ENCODE data around the gene HMG20B. TPM values are rescaled to one million over a fixed set of nuclear protein-coding genes. Genes with fewer than 3 reads are reported as not detected.

The HMG20B gene
- total RNA-seq, 1 experiment from 2014 or later, result 115 TPM

DNA sequence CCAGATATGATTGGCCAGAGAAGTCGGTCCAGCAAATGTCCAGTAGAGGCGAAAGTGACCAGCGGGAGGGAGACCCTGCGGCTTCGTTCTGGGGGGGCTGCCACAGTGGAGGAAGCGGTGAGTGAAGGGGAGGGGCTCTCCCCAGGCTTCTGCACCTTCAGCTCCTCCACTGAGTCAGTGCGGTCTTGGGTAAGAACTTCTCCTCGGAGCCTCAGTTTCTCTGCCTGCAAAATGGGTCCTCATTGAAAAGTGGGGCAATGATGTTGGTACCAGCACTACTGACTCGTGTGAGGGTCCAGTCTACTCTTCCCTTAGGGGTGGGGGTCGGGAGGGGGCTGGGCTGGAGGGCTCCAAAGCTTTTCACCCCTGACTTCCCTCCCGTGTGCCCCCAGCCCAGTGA lies 16.7 kb downstream of the HMG20B start:
- BruUV-seq (replicated peaks), result no TSS peak
- Histone ChIP-seq H3K79me2 (ENCODE audit: low read depth) (no peaks in the 10 kb centered on the region), H3F3A (ENCODE audit: insufficient read depth, low read depth) (peaks cover 3% of the 10 kb centered on the region; the same call in 1 of the 2 replicates), H3K27me3 (ENCODE audit: insufficient read depth, low read depth) (peaks cover 11% of the 10 kb centered on the region; the same call in 1 of the 2 replicates), H3K9me3 (ENCODE audit: insufficient read depth, low read depth) (no peaks in the 10 kb centered on the region), H3K27ac (no peak overlapping the region), H3K4me2 (no peak overlapping the region), H3K4me3 (no peak overlapping the region), H3K9me2 (ENCODE audit: insufficient read depth) (no peaks in the 10 kb centered on the region), H2AFZ (no peak overlapping the region), H4K20me1 (ENCODE audit: insufficient read depth) (no peaks in the 10 kb centered on the region), H3K36me3 (ENCODE audit: low read depth) (no peaks in the 10 kb centered on the region), H3K4me1 (replicated peaks; ENCODE audit: insufficient read depth) (no peaks in the 10 kb centered on the region)
- ChIA-PET CTCF (no interaction called here), POLR2A (ENCODE audit: unreplicated experiment) (no interaction called here)
- DNase-seq, result no peak
- no peak for TF ChIP-seq CTCF (conservative IDR thresholded peaks at IDR 0.05)
- TF ChIP-seq EZH2 (IDR thresholded peaks at IDR 0.05; ENCODE audit: low read depth), result no peak
- intact Hi-C loops (cut with micrococcal nuclease; ENCODE audit: unreplicated experiment), result no loop called here

GRCh38 chr19:3589949-3590348 lies 17.2 kb downstream of the HMG20B start:
- BruUV-seq (replicated peaks), result no TSS peak
- no peak overlapping the region for H3K27ac ChIP-seq
- H3F3A ChIP-seq (ENCODE audit: insufficient read depth, low read depth), result peaks cover 3% of the 10 kb centered on the region; the same call in 1 of the 2 replicates
- TF ChIP-seq CTCF (conservative IDR thresholded peaks at IDR 0.05) (no peak), EZH2 (IDR thresholded peaks at IDR 0.05; ENCODE audit: low read depth) (no peak)
- no peaks in the 10 kb centered on the region for H4K20me1 ChIP-seq (ENCODE audit: insufficient read depth)
- no peaks in the 10 kb centered on the region for H3K4me1 ChIP-seq (replicated peaks; ENCODE audit: insufficient read depth)
- no peaks in the 10 kb centered on the region for H3K9me2 ChIP-seq (ENCODE audit: insufficient read depth)
- no peak overlapping the region for H3K4me2 ChIP-seq
- ChIA-PET POLR2A (ENCODE audit: unreplicated experiment) (no interaction called here), CTCF (no interaction called here)
- no peak overlapping the region for H3K4me3 ChIP-seq
- peaks cover 13% of the 10 kb centered on the region; the same call in 1 of the 2 replicates for H3K27me3 ChIP-seq (ENCODE audit: insufficient read depth, low read depth)
- intact Hi-C loops (cut with micrococcal nuclease; ENCODE audit: unreplicated experiment), result no loop called here
- H3K36me3 ChIP-seq (ENCODE audit: low read depth), result no peaks in the 10 kb centered on the region
- DNase-seq, result no peak
- H3K9me3 ChIP-seq (ENCODE audit: insufficient read depth, low read depth), result no peaks in the 10 kb centered on the region
- no peak overlapping the region for H2AFZ ChIP-seq
- H3K79me2 ChIP-seq (ENCODE audit: low read depth), result no peaks in the 10 kb centered on the region

GRCh38 chr19:3590991-3591659 lies 18.4 kb downstream of the HMG20B start:
- BruUV-seq (replicated peaks), result no TSS peak
- ChIA-PET POLR2A (ENCODE audit: unreplicated experiment) (no interaction called here), CTCF (interaction anchor here (0.6 kb wide), 1 partner anchor 362 kb away, joined by 3 read pairs; no protein-coding TSS in a partner anchor)
- intact Hi-C loops (cut with micrococcal nuclease; ENCODE audit: unreplicated experiment), result no loop called here
- peaks cover 13% of the 10 kb centered on the region; the same call in 1 of the 2 replicates for H3K27me3 ChIP-seq (ENCODE audit: insufficient read depth, low read depth)
- no peaks in the 10 kb centered on the region for H3K36me3 ChIP-seq (ENCODE audit: low read depth)
- H3K79me2 ChIP-seq (ENCODE audit: low read depth), result no peaks in the 10 kb centered on the region
- no peaks in the 10 kb centered on the region for H4K20me1 ChIP-seq (ENCODE audit: insufficient read depth)
- no peak overlapping the region for H3K27ac ChIP-seq
- no peak overlapping the region for H3K4me3 ChIP-seq
- H2AFZ ChIP-seq, result no peak overlapping the region
- no peaks in the 10 kb centered on the region for H3K4me1 ChIP-seq (replicated peaks; ENCODE audit: insufficient read depth)
- no peaks in the 10 kb centered on the region for H3K9me3 ChIP-seq (ENCODE audit: insufficient read depth, low read depth)
- no peak overlapping the region for H3K4me2 ChIP-seq
- peaks cover 3% of the 10 kb centered on the region; the same call in 1 of the 2 replicates for H3F3A ChIP-seq (ENCODE audit: insufficient read depth, low read depth)
- no peak for DNase-seq
- no peak for TF ChIP-seq CTCF (conservative IDR thresholded peaks at IDR 0.05)
- no peak for TF ChIP-seq EZH2 (IDR thresholded peaks at IDR 0.05; ENCODE audit: low read depth)
- no peaks in the 10 kb centered on the region for H3K9me2 ChIP-seq (ENCODE audit: insufficient read depth)

Data from PC-9 (cell line).